NCI-H2107 treated with DMSO at 0.1 percent for 48 hours (cell line): ENCODE measurements around the gene CMPK1.

ENCODE experiments used
- DNase-seq: peaks from one replicate; lab custom pipeline; 2025; ENCODE audit not compliant: unreplicated experiment; lab: John Stamatoyannopoulos, UW

The CMPK1 gene

DNA sequence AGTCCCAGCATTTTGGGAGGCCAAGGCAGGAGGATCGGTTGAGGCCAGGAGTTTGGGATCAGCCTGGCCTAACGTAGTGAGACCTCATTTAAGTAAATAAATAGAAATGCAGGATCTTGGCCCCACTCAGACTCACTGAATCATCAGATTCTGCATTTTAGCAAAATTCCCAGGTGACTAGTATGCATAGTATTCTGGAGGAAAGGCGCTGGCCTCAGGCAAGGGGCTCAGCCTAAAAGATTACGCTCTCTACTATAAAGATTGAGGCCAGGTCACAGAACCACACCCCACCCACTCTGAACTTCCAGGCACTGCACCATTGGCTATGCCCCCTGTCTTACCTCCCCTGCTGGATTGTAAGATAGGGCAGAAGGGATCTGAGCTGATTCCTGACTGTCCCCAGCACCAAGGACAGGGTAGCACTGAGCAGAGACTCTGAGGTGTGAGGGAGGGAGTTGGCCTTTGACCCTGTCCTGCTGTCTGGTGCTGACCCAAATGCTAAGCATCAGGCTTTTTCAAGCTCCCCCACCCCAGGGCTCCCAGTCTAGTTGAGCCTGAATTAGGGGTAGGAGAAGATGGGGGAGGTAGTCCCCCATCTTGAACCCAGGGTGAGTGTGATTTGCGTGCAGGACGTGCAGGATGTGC is 85.2 kb downstream of the CMPK1 start:
- DNase-seq = no peak

DNA sequence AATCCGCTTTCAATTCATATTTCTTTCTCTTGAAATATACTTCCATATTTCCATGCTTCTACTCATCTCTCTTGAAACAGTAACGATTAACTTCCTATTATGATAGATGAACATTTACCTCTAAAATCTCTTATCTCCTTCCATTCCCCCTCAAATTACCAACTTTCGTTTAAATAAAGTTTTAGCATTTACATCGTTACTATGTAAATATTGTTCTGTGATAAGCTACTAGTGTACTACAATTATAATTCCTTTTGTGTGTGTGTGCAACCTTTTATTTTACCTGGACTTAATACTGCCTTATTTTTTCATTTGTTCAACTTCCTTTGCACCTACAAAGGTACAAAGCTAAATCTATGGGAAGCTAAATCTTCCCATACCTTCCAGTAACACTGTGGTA is 87.0 kb downstream of the CMPK1 start:
- no peak for DNase-seq

DNA sequence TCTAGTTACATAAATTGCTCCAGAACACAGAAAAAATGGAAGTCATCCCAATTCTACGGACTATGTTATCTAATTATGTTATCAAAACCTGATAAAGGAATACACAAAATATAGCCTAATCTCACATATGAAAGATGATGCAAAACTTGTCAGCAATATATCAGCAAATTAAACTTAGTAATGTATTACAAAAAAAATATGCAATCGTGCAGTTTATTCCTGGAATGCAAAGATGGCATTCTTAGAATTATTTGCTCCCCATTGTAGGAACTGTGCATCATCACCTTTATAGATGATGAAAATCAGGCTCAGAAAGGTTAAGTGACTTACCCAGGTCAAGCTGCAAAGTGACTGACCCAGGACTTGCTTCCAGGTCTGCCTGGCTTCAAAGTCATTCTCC is 90.3 kb downstream of the CMPK1 start:
- DNase-seq = no peak

DNA sequence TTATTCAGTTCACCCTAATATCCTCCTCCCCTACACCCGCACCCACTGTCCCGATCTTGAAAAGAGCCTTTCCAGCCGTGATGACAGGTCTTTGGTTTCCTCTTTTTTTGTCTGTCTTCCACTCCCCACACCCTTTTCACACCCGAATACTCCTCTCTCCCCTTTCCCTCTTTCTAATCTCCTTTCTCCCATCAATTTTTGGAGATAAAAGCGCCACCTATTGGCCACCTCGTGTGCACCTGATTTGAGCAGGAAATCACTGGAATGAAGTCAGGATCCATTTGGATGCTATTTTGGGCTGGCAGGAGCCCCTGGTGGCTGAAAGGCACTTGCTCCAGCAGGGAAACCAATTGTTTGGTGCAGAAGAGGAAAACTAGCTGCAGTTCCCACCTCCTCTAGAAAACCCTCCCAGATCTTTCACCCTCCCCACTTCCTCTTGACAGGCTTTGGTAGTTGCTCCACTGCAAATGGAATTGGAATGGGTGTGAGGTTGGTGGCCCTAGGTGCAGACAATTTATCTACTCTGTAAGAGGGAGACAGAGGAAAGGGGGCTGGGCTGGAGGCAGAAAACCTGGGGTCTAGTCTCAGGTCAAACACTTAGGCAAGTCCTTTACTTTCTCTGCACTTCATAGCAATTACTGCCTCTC is 90.9 kb downstream of the CMPK1 start:
- DNase-seq = peak; percentile 49
